Measurements from ENCODE around the gene KCNJ9. TPM values are rescaled to one million over a fixed set of nuclear protein-coding genes. Genes with fewer than 3 reads are reported as not detected.

Gene KCNJ9
- total RNA-seq, 1 experiment from 2014 or later, result 0.09 TPM

GRCh38 chr1:160133990-160134770, 52.8 kb downstream of the KCNJ9 start:
- Mint-ChIP-seq H3K36me3 (ENCODE audit: insufficient read depth in 1 of 3, low read depth in 3 of 3) (peaks cover 0 to 77% (median 64%) of the 10 kb centered on the region in 3 experiments; a peak in 6 of 7 replicates), H3K27ac (no peak overlapping the region; a peak in 1 of 7 replicates)
- no peak for TF ChIP-seq CTCF (conservative IDR thresholded peaks at IDR 0.05)

More at GRCh38 chr1:160133990-160134770, 52.8 kb downstream of the KCNJ9 start:
- Mint-ChIP-seq H3K4me1 (peaks cover 0 to 6% of the 10 kb centered on the region in 2 experiments; a peak in 2 of 4 replicates), H3K9me3 (no peaks in the 10 kb centered on the region), H3K27me3 (ENCODE audit: low read depth) (peaks cover 2% of the 10 kb centered on the region), H3K4me3 (no peak overlapping the region)
- no peak for DNase-seq
- no peak overlapping the region for H2BK15ac ChIP-seq (ENCODE audit: low read depth, low read length)
- H3K4me2 ChIP-seq (ENCODE audit: insufficient read depth, insufficient read length, low read length), result no peak overlapping the region
- 100% methylated on average over 1 of the region's 9 CpGs for WGBS (ENCODE audit: extremely low coverage, insufficient read length, low lambda C conversion rate)
- H3K23ac ChIP-seq (ENCODE audit: insufficient read length, low read depth, low read length), result no peak overlapping the region
- H2AK5ac ChIP-seq (ENCODE audit: insufficient read length, low read length), result no peak overlapping the region
- H2BK12ac ChIP-seq (ENCODE audit: insufficient read length, low read depth, low read length), result no peak overlapping the region
- H4K91ac ChIP-seq (ENCODE audit: insufficient read length, low read depth, low read length), result no peak overlapping the region
- no peak overlapping the region for H3T11ph ChIP-seq (ENCODE audit: low read length)
- H2BK5ac ChIP-seq (ENCODE audit: insufficient read length, low read length), result no peak overlapping the region
- H3K14ac ChIP-seq (ENCODE audit: insufficient read depth, low read length), result no peak overlapping the region
- H3K18ac ChIP-seq (ENCODE audit: insufficient read length, low read depth, low read length), result no peak overlapping the region
- H3K9ac ChIP-seq (ENCODE audit: extremely low read depth, insufficient read length, low read length), result no peak overlapping the region
- H2BK20ac ChIP-seq (ENCODE audit: low read depth, low read length, poor library complexity, severe bottlenecking), result no peak overlapping the region
- no peaks in the 10 kb centered on the region for H3K79me1 ChIP-seq (ENCODE audit: insufficient read depth, low read depth, low read length, poor library complexity, severe bottlenecking)
- no peaks in the 10 kb centered on the region for H4K20me1 ChIP-seq (ENCODE audit: control insufficient read depth, insufficient read depth, insufficient read length)
- no peaks in the 10 kb centered on the region for H3K27me3 ChIP-seq (ENCODE audit: insufficient read depth, low read length)
- H3K9me3 ChIP-seq (ENCODE audit: control insufficient read depth, low read depth, low read length), result no peaks in the 10 kb centered on the region
- no peaks in the 10 kb centered on the region for H3K79me2 ChIP-seq (ENCODE audit: insufficient read depth, low read length)
- H3K56ac ChIP-seq (ENCODE audit: insufficient read length, low read depth, low read length), result no peak overlapping the region
- H3K27ac ChIP-seq (ENCODE audit: insufficient read length, low read depth, low read length), result no peak overlapping the region
- no peak overlapping the region for H2AFZ ChIP-seq (ENCODE audit: low read length)
- H3K23me2 ChIP-seq (ENCODE audit: insufficient read length, low read depth, low read length, poor library complexity, severe bottlenecking), result no peaks in the 10 kb centered on the region
- no peak overlapping the region for H3K4ac ChIP-seq (ENCODE audit: low read depth, low read length)
- no peak overlapping the region for H2BK120ac ChIP-seq (ENCODE audit: low read depth, low read length, poor library complexity, severe bottlenecking)
- no peak overlapping the region for H4K5ac ChIP-seq (ENCODE audit: insufficient read length, low read depth, low read length)
- H4K8ac ChIP-seq (replicated peaks; ENCODE audit: insufficient read length, low read depth, low read length), result no peak overlapping the region
- 0 out of 2 replicates have a peak, but pooled peaks cover 1% of the 10 kb centered on the region for H3K4me1 ChIP-seq (ENCODE audit: insufficient read depth, low read length)
